ENCODE measurements around the gene SUV39H2.
"Not testable (repeated sequence)": the region's sequence is repeated elsewhere in the genome, so short reads cannot be mapped to it uniquely, and the experiment has no call there.

SUV39H2 gene

DNA sequence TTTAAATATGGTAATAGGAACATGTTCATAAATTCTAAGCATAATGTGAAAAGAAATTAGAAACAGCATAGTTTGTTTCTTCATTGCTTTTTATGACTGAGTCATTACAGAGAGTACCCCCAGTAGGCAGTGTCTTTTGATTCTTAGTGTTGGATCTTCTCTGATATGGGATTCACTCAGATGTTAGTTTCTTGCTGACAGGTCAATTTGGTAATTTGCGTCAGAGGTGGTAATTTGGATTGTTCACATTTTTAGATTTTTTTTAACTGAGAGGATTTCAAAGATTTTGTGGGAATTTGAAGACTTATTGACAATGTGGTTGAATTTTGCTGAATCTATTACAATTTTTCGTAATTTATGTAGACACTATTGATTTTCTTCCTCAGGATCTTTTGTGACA, 38.5 kb upstream of the SUV39H2 start:
- no peaks in the 10 kb centered on the region for H3K27me3 ChIP-seq
- peak overlapping the region in 1 of 11 experiments; percentile 84; a peak in 2 of 22 replicates for H3K4me2 ChIP-seq
- no peak overlapping the region for H3K27ac ChIP-seq
- peak overlapping the region in 1 of 11 experiments; percentile 9; a peak in 1 of 22 replicates for H3K9ac ChIP-seq
- H3K36me3 ChIP-seq = peaks cover 50 to 57% (median 52%) of the 10 kb centered on the region in 11 experiments
- peaks cover 0 to 65% (median 37%) of the 10 kb centered on the region in 11 experiments; a peak in 17 of 22 replicates for H4K20me1 ChIP-seq
- H3K4me3 ChIP-seq = peak overlapping the region in 1 of 10 experiments; percentile 97; a peak in 2 of 20 replicates
- TF ChIP-seq Cebpa-rat (IDR thresholded peaks at IDR 0.05) = no peak
- H3K9me3 ChIP-seq (replicated peaks in 1 of 11) = no peaks in the 10 kb centered on the region
- H3K4me1 ChIP-seq = peaks cover 18 to 24% (median 21%) of the 10 kb centered on the region in 10 experiments

DNA sequence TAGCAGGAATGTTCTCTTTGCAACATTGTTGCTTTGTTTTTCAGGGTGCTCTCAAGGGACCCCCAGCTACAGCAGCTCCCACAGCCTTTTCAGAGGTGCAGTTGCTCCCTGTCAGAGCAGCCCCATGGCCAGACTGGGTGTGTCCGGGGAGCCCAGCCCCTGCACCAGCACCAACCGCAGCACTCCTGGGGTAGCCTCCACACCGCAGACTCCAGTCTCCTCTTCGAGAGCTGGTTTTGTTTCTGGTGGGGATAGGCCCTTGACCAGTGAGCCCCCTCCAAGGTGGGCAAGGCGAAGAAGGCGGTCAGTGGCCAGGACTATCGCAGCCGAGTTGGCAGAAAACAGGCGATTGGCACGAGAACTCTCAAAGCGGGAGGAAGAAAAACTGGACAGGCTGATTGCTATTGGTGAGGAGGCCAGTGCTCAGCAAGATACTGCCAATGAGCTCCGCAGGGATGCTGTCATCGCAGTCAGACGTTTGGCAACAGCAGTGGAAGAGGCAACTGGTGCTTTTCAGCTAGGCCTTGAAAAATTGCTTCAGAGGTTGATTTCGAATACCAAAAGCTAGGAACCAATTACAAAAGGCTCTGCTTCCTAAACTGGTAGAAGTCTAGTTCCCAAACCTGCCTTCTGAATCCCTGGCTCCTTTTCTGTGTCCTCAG, 35.2 kb upstream of the SUV39H2 start:
- Histone ChIP-seq H3K4me3 (no peak overlapping the region), H3K4me2 (no peak overlapping the region), H3K9me3 (replicated peaks in 1 of 11) (no peaks in the 10 kb centered on the region), H3K27me3 (no peaks in the 10 kb centered on the region), H3K36me3 (peaks cover 62 to 86% (median 77%) of the 10 kb centered on the region in 11 experiments), H3K9ac (no peak overlapping the region), H3K4me1 (peaks cover 8 to 13% (median 10%) of the 10 kb centered on the region in 10 experiments), H3K27ac (no peak overlapping the region), H4K20me1 (peaks cover 0 to 91% (median 52%) of the 10 kb centered on the region in 11 experiments; a peak in 18 of 22 replicates)
- TF ChIP-seq Cebpa-rat (IDR thresholded peaks at IDR 0.05) = no peak

DNA sequence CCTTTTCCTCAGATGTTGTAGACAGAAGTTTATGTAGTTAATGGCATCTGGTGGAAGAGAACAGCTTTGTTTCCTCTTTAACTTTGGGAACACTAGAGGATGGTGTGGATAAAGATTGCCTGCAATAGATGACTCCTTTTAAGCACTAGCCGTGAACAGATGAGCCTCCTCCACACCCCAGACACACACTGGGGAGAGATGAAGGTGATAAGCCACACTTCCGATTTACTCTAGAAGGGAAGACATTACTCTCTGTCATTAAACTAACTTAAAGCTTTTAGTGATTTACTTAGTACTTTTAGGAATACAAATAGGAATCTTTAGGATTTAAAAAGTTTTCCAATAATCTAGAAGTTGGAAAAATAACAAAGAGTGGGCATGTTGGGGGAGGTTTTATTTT, 33.7 kb upstream of the SUV39H2 start:
- no peak overlapping the region for H3K27ac ChIP-seq
- H3K27me3 ChIP-seq = no peaks in the 10 kb centered on the region
- H3K9me3 ChIP-seq (replicated peaks in 1 of 11) = no peaks in the 10 kb centered on the region
- TF ChIP-seq Cebpa-rat (IDR thresholded peaks at IDR 0.05) = no peak
- H3K4me1 ChIP-seq = peaks cover 0 to 7% (median 4%) of the 10 kb centered on the region in 10 experiments; a peak in 8 of 20 replicates
- no peak overlapping the region for H3K4me3 ChIP-seq
- H4K20me1 ChIP-seq = peaks cover 0 to 76% (median 41%) of the 10 kb centered on the region in 11 experiments; a peak in 17 of 22 replicates
- peaks cover 75 to 99% (median 90%) of the 10 kb centered on the region in 11 experiments for H3K36me3 ChIP-seq
- H3K9ac ChIP-seq = no peak overlapping the region
- no peak overlapping the region for H3K4me2 ChIP-seq

DNA sequence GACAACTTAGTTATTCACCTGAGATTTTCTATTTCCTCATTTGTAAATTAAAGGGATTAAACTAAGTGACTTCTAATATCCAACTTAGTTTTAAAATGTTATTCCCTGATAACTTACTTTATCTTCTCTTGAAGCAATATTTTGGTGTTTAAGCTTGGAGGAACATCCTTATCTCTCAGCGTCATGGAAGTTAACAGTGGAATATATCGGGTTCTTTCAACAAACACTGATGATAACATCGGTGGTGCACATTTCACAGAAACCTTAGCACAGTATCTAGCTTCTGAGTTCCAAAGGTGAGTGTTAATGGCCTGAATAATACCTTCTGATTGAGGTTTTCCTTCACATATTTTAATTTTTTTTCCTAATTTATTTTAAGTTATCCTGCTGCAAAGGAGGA, 26.4 kb upstream of the SUV39H2 start:
- Histone ChIP-seq H3K27me3 (no peaks in the 10 kb centered on the region), H3K36me3 (peaks cover 68 to 96% (median 82%) of the 10 kb centered on the region in 11 experiments), H3K9ac (no peak overlapping the region), H3K27ac (no peak overlapping the region), H3K4me1 (peaks cover 0 to 7% (median 0%) of the 10 kb centered on the region in 10 experiments; a peak in 5 of 20 replicates), H3K4me3 (no peak overlapping the region), H3K9me3 (replicated peaks in 1 of 11) (no peaks in the 10 kb centered on the region), H4K20me1 (peaks cover 0 to 12% (median 6%) of the 10 kb centered on the region in 11 experiments; a peak in 8 of 22 replicates), H3K4me2 (no peak overlapping the region)
- TF ChIP-seq Cebpa-rat (IDR thresholded peaks at IDR 0.05) = no peak

DNA sequence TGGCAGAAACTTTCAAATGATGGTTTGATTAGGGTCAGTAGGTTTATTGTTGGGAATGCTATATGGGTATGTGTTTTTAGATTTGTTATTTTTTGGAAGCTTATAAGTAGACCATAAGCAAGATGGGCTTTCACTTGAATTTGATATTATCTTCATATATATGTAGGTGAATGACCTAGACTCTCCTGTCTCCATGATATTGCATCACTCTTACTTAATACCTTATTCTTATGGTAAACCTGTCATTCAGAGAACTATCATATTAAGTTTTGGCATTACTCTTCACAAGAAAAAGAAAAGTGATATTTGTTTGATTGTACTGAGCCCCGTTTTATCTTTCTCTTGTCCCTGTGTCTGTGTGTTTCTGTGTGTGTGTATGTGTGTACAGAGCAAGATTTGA, 23.2 kb upstream of the SUV39H2 start:
- Histone ChIP-seq H3K4me1 (peaks cover 0 to 17% (median 0%) of the 10 kb centered on the region in 10 experiments; a peak in 6 of 20 replicates), H3K4me2 (no peak overlapping the region), H3K36me3 (peaks cover 74 to 97% (median 84%) of the 10 kb centered on the region in 11 experiments), H3K9me3 (replicated peaks in 1 of 11) (no peaks in the 10 kb centered on the region), H3K27ac (no peak overlapping the region), H3K27me3 (no peaks in the 10 kb centered on the region), H4K20me1 (peaks cover 0 to 16% (median 0%) of the 10 kb centered on the region in 11 experiments; a peak in 4 of 22 replicates), H3K9ac (no peak overlapping the region), H3K4me3 (no peak overlapping the region)
- TF ChIP-seq Cebpa-rat (IDR thresholded peaks at IDR 0.05) = 0 out of 22 replicates have a peak, but pooled peaks of 1 of the 11 experiments have one; percentile 37

DNA sequence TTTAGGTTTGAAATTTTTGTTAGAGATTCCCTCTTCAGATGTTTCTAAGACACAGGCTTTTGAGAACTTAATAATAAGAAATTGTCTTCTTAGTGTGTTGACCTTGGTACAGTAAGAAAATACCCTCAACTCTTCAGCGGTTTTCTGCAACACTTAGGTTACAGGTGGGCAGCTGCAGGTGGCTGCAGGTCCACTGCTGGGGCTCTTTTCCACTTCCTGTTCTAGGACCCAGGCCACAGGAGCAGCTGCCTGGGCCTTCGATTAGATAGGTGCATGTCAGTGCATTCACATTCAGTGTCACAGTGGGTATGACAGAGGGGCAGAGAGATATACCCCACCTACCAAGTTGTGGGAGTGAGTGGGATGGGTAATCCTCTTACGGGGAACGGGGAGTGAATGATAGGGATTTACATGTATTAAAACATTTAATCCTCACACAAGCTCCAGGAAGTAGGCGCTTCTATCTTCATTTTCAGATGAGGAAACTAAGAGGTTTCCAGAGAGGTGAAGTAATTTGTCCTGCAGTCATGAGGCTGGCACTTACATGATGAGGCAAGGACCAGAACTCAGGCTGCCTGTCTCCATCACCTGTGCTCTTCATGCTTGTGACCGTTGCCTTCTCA, 20.2 kb upstream of the SUV39H2 start:
- TF ChIP-seq Cebpa-rat (IDR thresholded peaks at IDR 0.05) = no peak
- H3K27ac ChIP-seq = no peak overlapping the region
- H4K20me1 ChIP-seq = peaks cover 0 to 16% (median 0%) of the 10 kb centered on the region in 11 experiments; a peak in 4 of 22 replicates
- peaks cover 0 to 17% (median 0%) of the 10 kb centered on the region in 10 experiments; a peak in 6 of 20 replicates for H3K4me1 ChIP-seq
- no peak overlapping the region for H3K9ac ChIP-seq
- H3K4me3 ChIP-seq = no peak overlapping the region
- H3K9me3 ChIP-seq (replicated peaks in 1 of 11) = no peaks in the 10 kb centered on the region; a peak in 1 of 22 replicates
- H3K36me3 ChIP-seq = peaks cover 73 to 96% (median 84%) of the 10 kb centered on the region in 11 experiments
- H3K27me3 ChIP-seq = no peaks in the 10 kb centered on the region
- H3K4me2 ChIP-seq = no peak overlapping the region

DNA sequence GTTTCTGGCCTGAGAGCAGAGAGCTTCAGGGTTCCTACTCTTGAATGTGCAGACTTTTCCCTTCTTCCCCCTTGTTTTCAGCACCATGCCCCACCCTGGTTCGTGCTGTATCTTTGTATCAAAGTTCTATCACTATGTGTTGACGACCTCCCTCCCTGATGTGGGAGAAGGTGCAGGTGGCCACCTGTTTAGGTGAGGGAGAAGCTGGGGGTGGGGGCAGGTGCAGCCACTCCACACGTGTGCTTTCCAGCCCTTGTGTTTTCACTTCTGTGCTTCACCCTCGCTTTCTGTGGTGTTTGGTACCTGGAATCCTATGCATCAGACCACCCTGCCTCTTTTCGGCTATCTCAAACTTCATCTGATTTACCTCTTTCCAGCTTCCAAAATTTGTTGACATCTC, 19.6 kb upstream of the SUV39H2 start:
- Histone ChIP-seq H3K4me1 (peaks cover 0 to 17% (median 0%) of the 10 kb centered on the region in 10 experiments; a peak in 6 of 20 replicates), H3K36me3 (peaks cover 74 to 95% (median 84%) of the 10 kb centered on the region in 11 experiments), H3K27ac (no peak overlapping the region), H3K4me3 (no peak overlapping the region), H3K27me3 (no peaks in the 10 kb centered on the region), H3K4me2 (peak overlapping the region in 2 of 11 experiments; percentile 30 to 41; a peak in 2 of 22 replicates), H4K20me1 (peaks cover 0 to 16% (median 0%) of the 10 kb centered on the region in 11 experiments; a peak in 4 of 22 replicates), H3K9ac (no peak overlapping the region), H3K9me3 (replicated peaks in 1 of 11) (no peaks in the 10 kb centered on the region; a peak in 1 of 22 replicates)
- TF ChIP-seq Cebpa-rat (IDR thresholded peaks at IDR 0.05) = no peak

DNA sequence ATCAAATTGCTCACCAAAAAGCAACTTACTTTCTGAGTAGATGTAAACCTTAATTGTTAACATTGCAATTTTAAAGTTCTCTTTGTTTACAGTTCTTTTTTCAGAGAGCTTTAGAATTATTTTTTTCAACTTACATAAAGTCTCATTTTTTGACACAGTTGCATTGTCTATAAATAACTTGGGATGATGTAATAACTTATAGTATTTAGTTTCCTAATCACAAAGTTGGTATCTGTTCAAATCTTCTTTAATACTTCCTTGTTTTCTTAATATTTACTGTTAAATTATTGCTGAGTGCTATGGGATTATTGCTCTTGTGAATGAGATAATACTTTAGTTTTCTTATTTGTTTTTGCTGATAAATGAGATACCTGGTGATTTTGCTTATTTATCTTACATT, 18.9 kb upstream of the SUV39H2 start:
- no peak for TF ChIP-seq Cebpa-rat (IDR thresholded peaks at IDR 0.05)

DNA sequence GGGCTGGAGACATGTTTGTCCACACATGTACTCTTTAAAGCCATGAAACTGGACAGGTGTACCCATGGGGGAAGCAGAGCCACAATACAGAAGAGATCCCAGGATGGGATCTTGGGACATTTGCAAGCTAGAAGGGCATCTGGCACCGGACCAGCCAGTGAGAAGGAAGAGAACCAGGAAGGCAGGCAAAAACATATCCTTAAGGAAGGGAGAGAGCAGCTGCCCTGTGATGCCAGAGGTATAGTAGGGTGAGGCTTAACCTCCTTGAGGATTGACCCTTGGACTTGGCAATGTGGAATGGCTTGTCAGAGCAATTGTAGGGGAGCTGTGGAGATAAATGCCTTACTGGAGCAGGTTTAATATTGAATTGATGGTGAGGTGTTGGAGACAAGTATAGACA, 17.9 kb upstream of the SUV39H2 start:
- Histone ChIP-seq H3K4me1 (peaks cover 0 to 17% (median 0%) of the 10 kb centered on the region in 10 experiments; a peak in 6 of 20 replicates), H3K27me3 (no peaks in the 10 kb centered on the region), H3K36me3 (peaks cover 60 to 85% (median 73%) of the 10 kb centered on the region in 11 experiments), H4K20me1 (peaks cover 0 to 16% (median 0%) of the 10 kb centered on the region in 11 experiments; a peak in 4 of 22 replicates), H3K9ac (no peak overlapping the region), H3K4me2 (no peak overlapping the region), H3K27ac (no peak overlapping the region; a peak in 1 of 22 replicates), H3K4me3 (no peak overlapping the region), H3K9me3 (replicated peaks in 1 of 11) (no peaks in the 10 kb centered on the region; a peak in 1 of 22 replicates)
- no peak for TF ChIP-seq Cebpa-rat (IDR thresholded peaks at IDR 0.05)

More for the DNA sequence above, 18.9 kb upstream of the SUV39H2 start:
- H3K36me3 ChIP-seq = peaks cover 67 to 93% (median 78%) of the 10 kb centered on the region in 11 experiments
- H3K4me1 ChIP-seq = peaks cover 0 to 17% (median 0%) of the 10 kb centered on the region in 10 experiments; a peak in 6 of 20 replicates
- H3K9ac ChIP-seq = no peak overlapping the region
- H3K27me3 ChIP-seq = no peaks in the 10 kb centered on the region
- no peaks in the 10 kb centered on the region; a peak in 1 of 22 replicates for H3K9me3 ChIP-seq (replicated peaks in 1 of 11)
- peaks cover 0 to 16% (median 0%) of the 10 kb centered on the region in 11 experiments; a peak in 4 of 22 replicates for H4K20me1 ChIP-seq
- peak overlapping the region in 2 of 11 experiments; percentile 30 to 41; a peak in 3 of 22 replicates for H3K4me2 ChIP-seq
- H3K27ac ChIP-seq = no peak overlapping the region
- no peak overlapping the region for H3K4me3 ChIP-seq

DNA sequence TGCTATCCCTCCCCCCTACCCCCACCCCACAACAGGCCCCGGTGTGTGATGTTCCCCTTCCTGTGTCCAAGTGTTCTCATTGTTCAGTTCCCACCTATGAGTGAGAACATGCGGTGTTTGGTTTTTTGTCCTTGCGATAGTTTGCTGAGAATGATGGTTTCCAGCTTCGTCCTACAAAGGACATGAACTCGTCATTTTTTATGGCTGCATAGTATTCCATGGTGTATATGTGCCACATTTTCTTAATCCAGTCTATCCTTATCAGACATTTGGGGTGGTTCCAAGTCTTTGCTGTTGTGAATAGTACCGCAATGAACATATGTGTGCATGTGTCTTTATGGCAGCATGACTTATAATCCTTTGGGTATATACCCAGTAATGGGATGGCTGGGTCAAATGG, 14.2 kb upstream of the SUV39H2 start:
- not testable (repeated sequence) for H3K27ac ChIP-seq; H3K27me3 ChIP-seq; H3K9ac ChIP-seq; H4K20me1 ChIP-seq; H3K4me3 ChIP-seq; H3K9me3 ChIP-seq (replicated peaks in 1 of 11); H3K4me2 ChIP-seq
- peaks cover 0 to 10% (median 0%) of the 10 kb centered on the region in 10 experiments; a peak in 6 of 20 replicates for H3K4me1 ChIP-seq
- H3K36me3 ChIP-seq = peaks cover 61 to 82% (median 72%) of the 10 kb centered on the region in 11 experiments

DNA sequence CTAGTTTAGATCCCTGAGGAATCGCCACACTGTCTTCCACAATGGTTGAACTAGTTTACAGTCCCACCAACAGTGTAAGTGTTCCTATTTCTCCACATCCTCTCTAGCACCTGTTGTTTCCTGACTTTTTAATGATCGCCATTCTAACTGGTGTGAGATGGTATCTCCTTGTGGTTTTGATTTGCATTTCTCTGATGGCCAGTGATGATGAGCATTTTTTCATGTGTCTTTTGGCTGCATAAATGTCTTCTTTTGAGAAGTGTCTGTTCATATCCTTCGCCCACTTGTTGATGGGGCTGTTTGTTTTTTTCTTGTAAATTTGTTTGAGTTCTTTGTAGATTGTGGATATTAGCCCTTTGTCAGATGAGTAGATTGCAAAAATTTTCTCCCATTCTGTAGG, 13.8 kb upstream of the SUV39H2 start:
- not testable (repeated sequence) for H3K27ac ChIP-seq; H3K9ac ChIP-seq; H3K4me3 ChIP-seq; H3K4me2 ChIP-seq; H3K27me3 ChIP-seq; H4K20me1 ChIP-seq; H3K9me3 ChIP-seq (replicated peaks in 1 of 11); H3K4me1 ChIP-seq
- peaks cover 65 to 83% (median 76%) of the 10 kb centered on the region in 11 experiments for H3K36me3 ChIP-seq
